ENCODE measurements around the gene EML5. TPM values are rescaled to one million over a fixed set of nuclear protein-coding genes. Genes with fewer than 3 reads are reported as not detected.
"Not testable (repeated sequence)": the region's sequence is repeated elsewhere in the genome, so short reads cannot be mapped to it uniquely, and the experiment has no call there.

EML5 gene
- total and polyA plus RNA-seq, 2 donors (not counting 3 experiments of a cell fraction or from before 2014, with no cell fraction given) = not detected

DNA sequence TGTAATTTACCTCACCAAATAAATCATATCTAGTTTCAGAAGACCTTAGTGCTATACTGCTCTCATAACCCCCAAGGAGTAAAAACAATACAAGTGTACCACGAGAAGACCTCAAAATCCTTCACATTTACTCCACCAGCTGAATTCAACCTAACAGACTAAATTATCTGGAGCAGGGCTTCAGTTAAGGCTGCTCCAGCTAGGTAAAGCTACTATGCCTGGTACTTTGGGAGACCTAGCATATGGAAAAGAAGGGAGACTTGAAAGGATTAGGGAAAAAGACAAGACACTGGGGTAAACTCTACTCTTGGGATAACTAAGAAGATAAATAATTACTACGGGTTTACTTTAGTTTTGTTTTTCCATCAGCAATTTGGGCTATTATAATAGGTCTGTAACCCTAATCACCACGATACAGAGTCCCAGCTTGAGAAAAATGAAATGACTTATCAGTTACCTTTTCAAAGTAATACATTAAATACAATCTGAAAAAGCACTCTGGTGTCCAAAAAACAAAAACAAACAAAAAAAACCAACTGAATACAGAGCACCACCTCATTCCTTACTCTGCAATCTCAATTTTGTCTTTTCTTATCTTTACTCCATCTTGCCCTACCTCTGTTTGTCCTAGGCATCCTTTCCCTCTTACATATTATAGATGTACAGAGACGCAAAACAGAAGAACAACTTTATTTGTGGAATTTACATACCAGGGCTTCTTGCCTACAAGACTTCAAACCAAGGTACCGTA lies 2.1 kb downstream of the EML5 start:
- dilution Hi-C loops (cut with MboI; ENCODE audit: extremely low pct_ligation_motif_present, low sequenced_read_pairs) = no loop called here
- H3K79me2 ChIP-seq (ENCODE audit: control insufficient read depth, insufficient read depth, low read length) = no peaks in the 10 kb centered on the region
- BruUV-seq (replicated peaks) = no TSS peak

DNA sequence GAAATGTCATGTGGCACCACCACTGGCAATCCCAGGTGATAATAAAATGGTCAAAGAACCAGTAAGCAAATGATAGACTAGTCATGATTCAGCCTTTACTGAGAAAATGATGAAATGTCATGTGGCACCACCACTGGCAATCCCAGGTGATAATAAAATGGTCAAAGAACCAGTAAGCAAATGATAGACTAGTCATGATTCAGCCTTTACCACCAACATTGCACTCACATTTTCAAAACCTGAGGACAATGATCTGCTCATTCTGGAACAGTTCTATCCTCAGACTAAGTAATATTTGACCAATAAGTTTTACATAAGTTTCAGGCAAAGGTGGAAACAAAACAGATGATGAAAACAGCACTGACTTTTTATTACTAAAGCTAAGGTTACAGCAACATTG lies 3.2 kb downstream of the EML5 start:
- H3K9me3 ChIP-seq (replicated peaks; ENCODE audit: control insufficient read depth, insufficient read depth, low read length); H4K20me1 ChIP-seq (replicated peaks; ENCODE audit: control insufficient read depth, extremely low read depth, insufficient read depth, low read length); H3K79me2 ChIP-seq (ENCODE audit: control insufficient read depth, insufficient read depth, low read length); H3K4me2 ChIP-seq (ENCODE audit: insufficient read depth, low read length); H3K36me3 ChIP-seq (ENCODE audit: control insufficient read depth in 2 of 2, extremely low read depth in 1 of 2, insufficient read depth in 2 of 2, low read length in 2 of 2); H3K27ac ChIP-seq (ENCODE audit: insufficient read depth, low read depth, low read length); intact Hi-C loops (cut with micrococcal nuclease); H3K4me3 ChIP-seq (replicated peaks in 1 of 3; ENCODE audit: insufficient read depth in 1 of 3, low read depth in 1 of 3, low read length in 3 of 3); H3K9ac ChIP-seq (replicated peaks; ENCODE audit: extremely low read depth, insufficient read depth, low read length); H2AFZ ChIP-seq (ENCODE audit: low read depth, low read length); BruUV-seq (replicated peaks); CTCF ChIA-PET; DNase-seq (ENCODE audit: low read depth, low spot score); dilution Hi-C loops (cut with MboI; ENCODE audit: extremely low pct_ligation_motif_present, low sequenced_read_pairs); POLR2A ChIA-PET; H3K9me1 ChIP-seq (replicated peaks; ENCODE audit: control insufficient read depth, extremely low read depth, insufficient read depth, low read length); FAIRE-seq; H3K4me1 ChIP-seq (ENCODE audit: control insufficient read depth, extremely low read depth, insufficient read depth, low read length): not testable (repeated sequence)
- H3K27me3 ChIP-seq (ENCODE audit: control insufficient read depth in 2 of 2, insufficient read depth in 2 of 2, low read length in 2 of 2) = peaks cover 22 to 36% of the 10 kb centered on the region in 2 experiments

More for the DNA sequence above, 2.1 kb downstream of the EML5 start:
- no peak overlapping the region for H3K9ac ChIP-seq (replicated peaks; ENCODE audit: extremely low read depth, insufficient read depth, low read length)
- no peak overlapping the region for H3K27ac ChIP-seq (ENCODE audit: insufficient read depth, low read depth, low read length)
- no peak overlapping the region for H3K4me3 ChIP-seq (replicated peaks in 1 of 3; ENCODE audit: insufficient read depth in 1 of 3, low read depth in 1 of 3, low read length in 3 of 3)
- no peaks in the 10 kb centered on the region for H3K9me1 ChIP-seq (replicated peaks; ENCODE audit: control insufficient read depth, extremely low read depth, insufficient read depth, low read length)
- TF ChIP-seq FOS (IDR thresholded peaks at IDR 0.05; ENCODE audit: borderline replicate concordance, insufficient read depth, low read length) = no peak
- H4K20me1 ChIP-seq (replicated peaks; ENCODE audit: control insufficient read depth, extremely low read depth, insufficient read depth, low read length) = no peaks in the 10 kb centered on the region
- POLR2A ChIA-PET = no interaction called here
- H2AFZ ChIP-seq (ENCODE audit: low read depth, low read length) = no peak overlapping the region
- no peak for DNase-seq (ENCODE audit: low read depth, low spot score)
- intact Hi-C loops (cut with micrococcal nuclease) = loop anchor here (10.0 kb wide), 1 partner anchor 236 kb away; the partner anchor contains the start of gene PTPN21
- H3K27me3 ChIP-seq (ENCODE audit: control insufficient read depth in 2 of 2, insufficient read depth in 2 of 2, low read length in 2 of 2) = peaks cover 21 to 36% of the 10 kb centered on the region in 2 experiments
- H3K9me3 ChIP-seq (replicated peaks; ENCODE audit: control insufficient read depth, insufficient read depth, low read length) = no peaks in the 10 kb centered on the region
- peaks cover 7% of the 10 kb centered on the region for H3K4me1 ChIP-seq (ENCODE audit: control insufficient read depth, extremely low read depth, insufficient read depth, low read length)
- H3K4me2 ChIP-seq (ENCODE audit: insufficient read depth, low read length) = no peak overlapping the region
- H3K36me3 ChIP-seq (ENCODE audit: control insufficient read depth in 2 of 2, extremely low read depth in 1 of 2, insufficient read depth in 2 of 2, low read length in 2 of 2) = no peaks in the 10 kb centered on the region
- CTCF ChIA-PET = interaction anchor here (1.1 to 2.0 kb wide), 2 partner anchors 64 to 123 kb away, joined by 3 to 4 read pairs; no protein-coding TSS in a partner anchor
- no peak for FAIRE-seq

Measured in endothelial cell of umbilical vein (primary cell).